ENCODE data around the gene RBM18. TPM values are rescaled to one million over a fixed set of nuclear protein-coding genes. Genes with fewer than 3 reads are reported as not detected.

The RBM18 gene
- total RNA-seq, 4 donors from 2014 or later, result 12.1 to 15.2 (median 13.7) TPM

DNA sequence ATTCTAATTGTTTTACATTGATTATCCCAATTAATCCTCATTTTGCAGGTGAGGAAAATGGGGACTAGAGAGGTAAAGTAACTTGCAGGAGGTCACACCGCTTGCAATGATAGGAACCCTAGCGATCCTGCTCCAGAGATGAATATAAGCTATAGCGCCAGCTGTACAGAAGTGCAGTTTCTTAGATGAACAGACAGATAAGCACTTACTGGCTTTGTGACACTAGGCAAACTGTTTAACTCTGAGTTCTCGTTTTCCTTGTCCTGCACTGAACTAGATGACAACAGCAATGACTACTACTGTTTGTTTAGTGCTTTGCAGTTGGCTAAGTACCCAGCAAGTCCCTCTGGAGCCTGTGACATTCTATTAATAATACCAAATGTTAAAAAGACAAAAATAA is 47.0 kb downstream of the RBM18 start:
- Histone ChIP-seq H3K9me3 (no peaks in the 10 kb centered on the region), H3K27ac (no peak overlapping the region), H3K4me3 (replicated peaks in 1 of 3) (no peak overlapping the region), H3K27me3 (peaks cover 66% of the 10 kb centered on the region), H3K36me3 (no peaks in the 10 kb centered on the region), H3K4me1 (peaks cover 27 to 44% of the 10 kb centered on the region in 2 donors)
- TF ChIP-seq, protein P1, sequence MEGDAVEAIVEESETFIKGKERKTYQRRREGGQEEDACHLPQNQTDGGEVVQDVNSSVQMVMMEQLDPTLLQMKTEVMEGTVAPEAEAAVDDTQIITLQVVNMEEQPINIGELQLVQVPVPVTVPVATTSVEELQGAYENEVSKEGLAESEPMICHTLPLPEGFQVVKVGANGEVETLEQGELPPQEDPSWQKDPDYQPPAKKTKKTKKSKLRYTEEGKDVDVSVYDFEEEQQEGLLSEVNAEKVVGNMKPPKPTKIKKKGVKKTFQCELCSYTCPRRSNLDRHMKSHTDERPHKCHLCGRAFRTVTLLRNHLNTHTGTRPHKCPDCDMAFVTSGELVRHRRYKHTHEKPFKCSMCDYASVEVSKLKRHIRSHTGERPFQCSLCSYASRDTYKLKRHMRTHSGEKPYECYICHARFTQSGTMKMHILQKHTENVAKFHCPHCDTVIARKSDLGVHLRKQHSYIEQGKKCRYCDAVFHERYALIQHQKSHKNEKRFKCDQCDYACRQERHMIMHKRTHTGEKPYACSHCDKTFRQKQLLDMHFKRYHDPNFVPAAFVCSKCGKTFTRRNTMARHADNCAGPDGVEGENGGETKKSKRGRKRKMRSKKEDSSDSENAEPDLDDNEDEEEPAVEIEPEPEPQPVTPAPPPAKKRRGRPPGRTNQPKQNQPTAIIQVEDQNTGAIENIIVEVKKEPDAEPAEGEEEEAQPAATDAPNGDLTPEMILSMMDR (IDR thresholded peaks at IDR 0.05), result no peak
- no peak for TF ChIP-seq POLR2A (IDR thresholded peaks at IDR 0.05)
- intact Hi-C loops (cut with DNase I), result no loop called here
- WGBS, 2 donors, result 45% methylated on average over 4 of the region's 4 CpGs
- DNase-seq, result no peak

DNA sequence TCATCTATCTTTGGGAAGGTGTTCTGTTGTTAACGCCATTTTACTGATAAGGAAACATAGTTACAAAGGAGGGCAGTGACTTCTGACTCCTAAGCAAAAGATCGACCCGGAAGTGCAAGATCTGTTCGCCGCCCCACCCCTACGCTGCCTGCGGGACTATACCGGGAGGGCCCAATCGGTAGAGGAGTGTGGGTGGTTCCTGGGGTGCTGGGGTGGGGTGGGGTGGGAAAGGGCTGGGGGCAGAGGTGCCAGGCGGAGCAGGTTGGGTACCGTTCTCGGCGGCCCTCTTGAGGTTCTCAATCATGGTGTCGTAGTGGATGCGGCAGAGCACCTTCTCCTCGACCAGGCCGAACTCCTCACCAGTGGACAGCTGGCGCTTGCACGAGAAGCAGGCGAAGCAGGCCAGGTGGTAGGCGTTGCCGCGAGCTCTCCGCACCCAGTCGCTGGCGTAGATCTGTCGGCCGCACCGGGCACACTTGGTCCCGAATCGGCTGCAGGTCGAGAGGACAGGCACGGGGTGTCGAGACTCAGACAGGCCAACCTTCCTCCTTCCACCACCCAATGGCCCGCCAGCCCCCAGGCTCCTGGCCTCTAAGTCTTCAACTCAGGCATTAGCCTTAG is 47.7 kb downstream of the RBM18 start:
- Histone ChIP-seq H3K36me3 (no peaks in the 10 kb centered on the region), H3K27ac (no peak overlapping the region), H3K9me3 (no peaks in the 10 kb centered on the region), H3K4me3 (replicated peaks in 1 of 3) (no peak overlapping the region), H3K4me1 (peaks cover 27 to 44% of the 10 kb centered on the region in 2 donors), H3K27me3 (peaks cover 61% of the 10 kb centered on the region)
- DNase-seq, result no peak
- no peak for TF ChIP-seq POLR2A (IDR thresholded peaks at IDR 0.05)
- TF ChIP-seq, protein P1 (IDR thresholded peaks at IDR 0.05), result no peak
- intact Hi-C loops (cut with DNase I), result no loop called here
- 40 to 44% methylated on average over 14 to 24 of the region's 35 CpGs for WGBS, 2 donors

DNA sequence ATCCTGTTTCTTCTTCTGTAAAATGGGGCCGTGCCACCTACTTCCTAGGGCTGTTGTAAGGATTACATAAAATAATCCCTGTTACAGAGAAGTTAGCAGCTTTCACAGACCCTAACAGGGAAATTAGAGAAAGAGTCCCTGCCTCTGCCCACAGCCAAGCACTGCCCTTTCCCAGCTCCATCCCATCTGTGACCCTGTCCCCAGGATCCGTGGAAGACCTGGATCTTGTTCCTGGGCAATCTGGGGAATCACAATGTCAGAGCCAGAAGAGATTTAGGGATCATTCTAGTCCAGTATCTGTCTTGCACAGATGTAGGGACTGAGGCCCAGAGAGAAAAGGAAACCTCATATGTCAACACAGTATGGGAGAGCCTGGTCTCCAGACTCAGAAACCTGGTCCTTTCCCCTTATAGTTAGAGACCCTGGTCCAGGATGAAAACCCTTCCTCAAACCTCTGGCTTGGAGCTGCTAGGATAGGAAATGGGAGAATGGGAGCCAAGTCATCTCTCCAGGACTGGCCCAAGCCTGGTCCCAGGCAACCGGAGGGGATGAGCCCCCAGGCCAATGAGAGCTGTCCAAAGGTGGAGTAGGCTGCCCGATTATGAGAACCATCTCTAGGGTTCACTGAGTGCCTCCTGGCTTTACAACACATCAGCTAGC is 48.4 kb downstream of the RBM18 start:
- H3K4me1 ChIP-seq, result peaks cover 27 to 44% of the 10 kb centered on the region in 2 donors
- 68 to 75% methylated on average over 4 of the region's 4 CpGs for WGBS, 2 donors
- no peaks in the 10 kb centered on the region for H3K9me3 ChIP-seq
- no peak overlapping the region for H3K4me3 ChIP-seq (replicated peaks in 1 of 3)
- peaks cover 54% of the 10 kb centered on the region for H3K27me3 ChIP-seq
- TF ChIP-seq, protein P1 (IDR thresholded peaks at IDR 0.05), result no peak
- no peak for TF ChIP-seq POLR2A (IDR thresholded peaks at IDR 0.05)
- intact Hi-C loops (cut with DNase I), result no loop called here
- no peaks in the 10 kb centered on the region for H3K36me3 ChIP-seq
- no peak for DNase-seq
- no peak overlapping the region for H3K27ac ChIP-seq

DNA sequence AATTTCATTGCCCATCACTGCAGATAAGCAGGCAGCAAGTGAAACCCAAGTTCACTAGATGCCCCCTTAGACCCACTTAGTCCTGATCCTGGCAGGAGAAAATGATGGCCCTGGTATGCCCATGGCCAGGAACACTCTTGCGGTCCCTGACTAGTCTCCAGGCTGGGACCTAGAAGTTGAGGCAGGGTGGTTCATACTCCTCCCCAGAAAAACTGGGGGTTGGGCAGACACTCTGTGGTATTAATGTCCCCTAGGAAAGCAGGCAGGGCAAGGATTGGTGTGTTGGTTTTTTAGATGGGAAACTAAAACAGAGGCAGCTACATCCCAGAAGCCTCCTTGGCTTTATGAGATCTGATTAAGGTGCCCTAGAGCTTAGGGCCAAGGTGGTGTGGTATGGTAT is 49.0 kb downstream of the RBM18 start:
- no peaks in the 10 kb centered on the region for H3K9me3 ChIP-seq
- no peak overlapping the region for H3K4me3 ChIP-seq (replicated peaks in 1 of 3)
- TF ChIP-seq, protein P1 (IDR thresholded peaks at IDR 0.05), result no peak
- TF ChIP-seq POLR2A (IDR thresholded peaks at IDR 0.05), result no peak
- H3K36me3 ChIP-seq, result no peaks in the 10 kb centered on the region
- intact Hi-C loops (cut with DNase I), result no loop called here
- DNase-seq, result no peak
- H3K4me1 ChIP-seq, result peaks cover 27 to 40% of the 10 kb centered on the region in 2 donors
- H3K27me3 ChIP-seq, result peaks cover 48% of the 10 kb centered on the region
- 100% methylated on average over 1 of the region's 1 CpG; no CpG with 5 or more reads in 1 of the 2 donors for WGBS, 2 donors
- no peak overlapping the region for H3K27ac ChIP-seq

DNA sequence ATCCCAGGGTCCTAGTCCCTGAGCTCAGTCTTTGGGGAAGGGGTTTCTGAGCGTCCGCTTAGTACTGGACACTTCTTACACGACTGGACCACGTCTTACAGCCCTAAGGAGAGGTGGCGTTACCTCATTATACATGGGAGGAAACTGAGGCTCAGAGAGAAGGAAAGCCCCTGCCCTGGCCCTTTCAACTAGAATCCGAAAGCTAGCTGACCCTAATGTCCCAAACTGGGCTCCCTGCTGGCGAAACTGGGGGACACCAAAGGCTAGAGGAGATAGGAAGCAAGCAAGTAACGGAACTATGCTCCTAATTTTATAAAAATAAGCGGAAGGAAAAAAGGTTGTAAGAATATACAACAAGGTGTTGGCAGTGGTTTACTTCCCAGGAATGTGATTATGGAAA is 50.1 kb downstream of the RBM18 start:
- TF ChIP-seq POLR2A (IDR thresholded peaks at IDR 0.05), result no peak
- TF ChIP-seq, protein P1 (IDR thresholded peaks at IDR 0.05), result no peak
- H3K4me3 ChIP-seq (replicated peaks in 1 of 3), result no peak overlapping the region
- WGBS, 2 donors, result 46 to 48% methylated on average over 9 of the region's 9 CpGs
- peaks cover 18 to 29% of the 10 kb centered on the region in 2 donors for H3K4me1 ChIP-seq
- no peaks in the 10 kb centered on the region for H3K36me3 ChIP-seq
- peaks cover 38% of the 10 kb centered on the region for H3K27me3 ChIP-seq
- no peak overlapping the region for H3K27ac ChIP-seq
- DNase-seq, result no peak
- intact Hi-C loops (cut with DNase I), result no loop called here
- no peaks in the 10 kb centered on the region for H3K9me3 ChIP-seq
